CD4-positive, CD25-positive, alpha-beta regulatory T cell (primary cell): ENCODE data around the gene MICB. TPM values are rescaled to one million over a fixed set of nuclear protein-coding genes. Genes with fewer than 3 reads are reported as not detected.

Experiments
- polyA plus RNA-seq, 4 donors: library from polyadenylated mRNA; unstranded; fragments of 300-500 nt; fragmentation: Illumina TruSeq; gene quantifications; one replicate each; pipeline ENCODE4 v1.2.3, GENCODE V29; 2021
- total RNA-seq: library from RNA; stranded (reverse); gene quantifications from one replicate; pipeline ENCODE4 v1.2.3, GENCODE V29; 2022

The MICB gene
- total and polyA plus RNA-seq, 5 donors from 2014 or later: 7.8 to 22.0 (median 12.4) TPM

Other genes with a start within 250 kb of the MICB start
- 2,142 TPM for gene HLA-C, start 226.1 kb upstream of the MICB start, total RNA-seq
- gene HLA-C, start 226.1 kb upstream of the MICB start, polyA plus RNA-seq: 1,000 to 10,000 TPM; 1,832 to 3,568 (median 2,760) TPM
- gene HLA-B, start 141.0 kb upstream of the MICB start, total RNA-seq: 8,618 TPM
- 1,000 to 10,000 TPM; 4,778 to 8,292 (median 6,791) TPM for gene HLA-B, start 141.0 kb upstream of the MICB start, polyA plus RNA-seq
- gene MICA, start 94.5 kb upstream of the MICB start, total RNA-seq: 15.9 TPM
- 10 to 100 TPM in 1 of 4 donors, 1 to 10 TPM in 3; 6.4 to 10.6 (median 7.5) TPM for gene MICA, start 94.5 kb upstream of the MICB start, polyA plus RNA-seq
- not detected for gene MCCD1, start 30.8 kb downstream of the MICB start, total RNA-seq
- not detected for gene MCCD1, start 30.8 kb downstream of the MICB start, polyA plus RNA-seq
- 603 TPM for gene DDX39B, start 43.9 kb downstream of the MICB start, total RNA-seq
- 100 to 1,000 TPM; 105 to 116 (median 110) TPM for gene DDX39B, start 43.9 kb downstream of the MICB start, polyA plus RNA-seq
- gene ATP6V1G2, start 48.5 kb downstream of the MICB start, total RNA-seq: 3.9 TPM
- gene ATP6V1G2, start 48.5 kb downstream of the MICB start, polyA plus RNA-seq: 1 to 10 TPM; 1.1 to 1.8 (median 1.3) TPM
- gene NFKBIL1, start 49.5 kb downstream of the MICB start, total RNA-seq: 4.6 TPM
- 1 to 10 TPM; 4.7 to 9.4 (median 6.9) TPM for gene NFKBIL1, start 49.5 kb downstream of the MICB start, polyA plus RNA-seq
- 15.6 TPM for gene LTA, start 74.1 kb downstream of the MICB start, total RNA-seq
- 10 to 100 TPM; 12.8 to 20.0 (median 13.9) TPM for gene LTA, start 74.1 kb downstream of the MICB start, polyA plus RNA-seq
- gene TNF, start 77.4 kb downstream of the MICB start, total RNA-seq: 21.8 TPM
- 1 to 10 TPM in 3 of 4 donors, under 1 TPM in 1; 0.48 to 3.1 (median 2.2) TPM for gene TNF, start 77.4 kb downstream of the MICB start, polyA plus RNA-seq
- gene LTB, start 84.3 kb downstream of the MICB start, total RNA-seq: 493 TPM
- gene LTB, start 84.3 kb downstream of the MICB start, polyA plus RNA-seq: 1,000 to 10,000 TPM; 1,104 to 1,480 (median 1,402) TPM
- gene LST1, start 88.1 kb downstream of the MICB start, total RNA-seq: 12.9 TPM
- gene LST1, start 88.1 kb downstream of the MICB start, polyA plus RNA-seq: 10 to 100 TPM in 1 of 4 donors, 1 to 10 TPM in 3; 8.0 to 10.9 (median 8.7) TPM
- gene NCR3, start 94.9 kb downstream of the MICB start, total RNA-seq: 8.6 TPM
- 10 to 100 TPM; 30.8 to 86.6 (median 39.2) TPM for gene NCR3, start 94.9 kb downstream of the MICB start, polyA plus RNA-seq
- gene AIF1, start 117.1 kb downstream of the MICB start, total RNA-seq: 9.9 TPM
- 10 to 100 TPM in 3 of 4 donors, 1 to 10 TPM in 1; 6.5 to 38.8 (median 19.3) TPM for gene AIF1, start 117.1 kb downstream of the MICB start, polyA plus RNA-seq
- gene PRRC2A, start 122.6 kb downstream of the MICB start, total RNA-seq: 214 TPM
- gene PRRC2A, start 122.6 kb downstream of the MICB start, polyA plus RNA-seq: 1 to 10 TPM; 2.8 to 5.0 (median 3.2) TPM
- gene BAG6, start 154.5 kb downstream of the MICB start, total RNA-seq: 213 TPM
- gene BAG6, start 154.5 kb downstream of the MICB start, polyA plus RNA-seq: 10 to 100 TPM; 13.5 to 19.7 (median 18.0) TPM
- 1.7 TPM for gene APOM, start 157.7 kb downstream of the MICB start, total RNA-seq
- 1 to 10 TPM; 2.5 to 4.1 (median 2.8) TPM for gene APOM, start 157.7 kb downstream of the MICB start, polyA plus RNA-seq
- 18.8 TPM for gene C6orf47, start 162.6 kb downstream of the MICB start, total RNA-seq
- 10 to 100 TPM; 24.2 to 30.5 (median 27.1) TPM for gene C6orf47, start 162.6 kb downstream of the MICB start, polyA plus RNA-seq
- 9.8 TPM for gene GPANK1, start 166.9 kb downstream of the MICB start, total RNA-seq
- 10 to 100 TPM; 21.6 to 27.3 (median 25.2) TPM for gene GPANK1, start 166.9 kb downstream of the MICB start, polyA plus RNA-seq
- gene CSNK2B, start 167.9 kb downstream of the MICB start, total RNA-seq: 141 TPM
- 100 to 1,000 TPM; 235 to 285 (median 261) TPM for gene CSNK2B, start 167.9 kb downstream of the MICB start, polyA plus RNA-seq
- 38.8 TPM for gene LY6G5B, start 171.8 kb downstream of the MICB start, total RNA-seq
- not detected for gene LY6G5B, start 171.8 kb downstream of the MICB start, polyA plus RNA-seq
- gene LY6G5C, start 182.9 kb downstream of the MICB start, total RNA-seq: 3.1 TPM
- gene LY6G5C, start 182.9 kb downstream of the MICB start, polyA plus RNA-seq: 10 to 100 TPM in 3 of 4 donors, 1 to 10 TPM in 1; 7.4 to 19.9 (median 11.9) TPM
- 78.4 TPM for gene ABHD16A, start 205.2 kb downstream of the MICB start, total RNA-seq
- gene ABHD16A, start 205.2 kb downstream of the MICB start, polyA plus RNA-seq: 10 to 100 TPM; 33.4 to 43.2 (median 35.8) TPM
- gene LY6G6F, start 208.7 kb downstream of the MICB start, total RNA-seq: 1.5 TPM
- gene LY6G6F, start 208.7 kb downstream of the MICB start, polyA plus RNA-seq: not detected
- gene LY6G6D, start 217.2 kb downstream of the MICB start, total RNA-seq: not detected
- not detected for gene LY6G6D, start 217.2 kb downstream of the MICB start, polyA plus RNA-seq
- not detected for gene LY6G6C, start 223.6 kb downstream of the MICB start, total RNA-seq
- not detected for gene LY6G6C, start 223.6 kb downstream of the MICB start, polyA plus RNA-seq
- 10.8 TPM for gene MPIG6B, start 225.2 kb downstream of the MICB start, total RNA-seq
- gene MPIG6B, start 225.2 kb downstream of the MICB start, polyA plus RNA-seq: under 1 TPM in 1 of 4 donors, not detected in 3; 0.43 TPM
- gene DDAH2, start 231.2 kb downstream of the MICB start, total RNA-seq: 13.6 TPM
- 10 to 100 TPM; 16.0 to 19.8 (median 17.7) TPM for gene DDAH2, start 231.2 kb downstream of the MICB start, polyA plus RNA-seq
- gene CLIC1, start 238.4 kb downstream of the MICB start, total RNA-seq: 192 TPM
- 100 to 1,000 TPM; 481 to 771 (median 621) TPM for gene CLIC1, start 238.4 kb downstream of the MICB start, polyA plus RNA-seq
- gene MSH5, start 241.9 kb downstream of the MICB start, total RNA-seq: 17.4 TPM
- 1 to 10 TPM; 1.2 to 3.3 (median 1.3) TPM for gene MSH5, start 241.9 kb downstream of the MICB start, polyA plus RNA-seq